ENCODE data around the gene JPT1. TPM values are rescaled to one million over a fixed set of nuclear protein-coding genes. Genes with fewer than 3 reads are reported as not detected.

JPT1 gene, protein sequence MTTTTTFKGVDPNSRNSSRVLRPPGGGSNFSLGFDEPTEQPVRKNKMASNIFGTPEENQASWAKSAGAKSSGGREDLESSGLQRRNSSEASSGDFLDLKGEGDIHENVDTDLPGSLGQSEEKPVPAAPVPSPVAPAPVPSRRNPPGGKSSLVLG
- total RNA-seq (2014; rRNA removed; shearing (Covaris generic)) = 263 and 292 TPM in 2 replicates

DNA sequence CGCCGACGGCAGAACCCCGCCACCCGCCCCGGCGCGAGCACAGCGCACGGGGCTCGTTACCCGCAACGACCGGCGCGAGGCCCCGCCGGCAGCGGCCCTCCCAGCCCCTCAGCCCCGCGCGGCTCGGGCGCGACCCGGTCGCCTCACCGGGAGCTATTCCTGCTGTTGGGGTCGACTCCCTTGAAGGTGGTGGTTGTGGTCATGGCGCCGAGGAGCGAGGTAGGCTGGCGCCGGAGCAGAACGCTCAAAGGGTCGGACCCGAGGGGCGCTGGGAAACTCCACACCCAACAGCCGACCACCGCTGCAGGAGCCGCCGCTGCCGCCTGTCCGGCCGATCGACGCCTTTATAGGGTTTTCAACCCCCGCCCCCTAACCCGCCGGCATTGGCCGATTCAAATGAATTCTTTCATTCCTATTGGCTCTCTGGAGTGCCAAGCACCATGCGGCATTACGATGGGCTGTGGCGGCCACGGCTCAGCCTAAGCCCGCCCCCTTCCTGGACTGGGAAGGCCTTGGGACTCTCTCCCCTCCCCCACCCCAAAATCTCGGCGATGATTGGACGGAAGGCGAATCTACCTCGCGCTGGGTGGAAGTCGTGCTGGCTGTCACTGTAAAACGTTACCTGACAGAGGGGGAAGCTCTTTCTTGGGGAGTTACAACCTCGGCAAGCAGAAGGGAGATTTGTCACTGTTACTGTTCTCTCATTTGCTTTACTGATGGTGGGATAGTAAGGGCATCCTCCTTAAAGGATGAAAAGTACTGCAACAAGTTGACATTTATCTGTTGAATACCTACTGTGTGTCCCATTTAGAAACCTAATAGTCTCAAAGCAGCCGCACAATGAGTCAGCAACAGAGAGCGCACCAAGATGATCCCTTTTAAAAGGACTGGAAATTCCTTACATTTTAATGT is at the start of gene JPT1:
JPT1 (minus strand) TSS at position 318 of the 912 bp plus-strand sequence; CDS start at position 203, 115 bp downstream.

DNA sequence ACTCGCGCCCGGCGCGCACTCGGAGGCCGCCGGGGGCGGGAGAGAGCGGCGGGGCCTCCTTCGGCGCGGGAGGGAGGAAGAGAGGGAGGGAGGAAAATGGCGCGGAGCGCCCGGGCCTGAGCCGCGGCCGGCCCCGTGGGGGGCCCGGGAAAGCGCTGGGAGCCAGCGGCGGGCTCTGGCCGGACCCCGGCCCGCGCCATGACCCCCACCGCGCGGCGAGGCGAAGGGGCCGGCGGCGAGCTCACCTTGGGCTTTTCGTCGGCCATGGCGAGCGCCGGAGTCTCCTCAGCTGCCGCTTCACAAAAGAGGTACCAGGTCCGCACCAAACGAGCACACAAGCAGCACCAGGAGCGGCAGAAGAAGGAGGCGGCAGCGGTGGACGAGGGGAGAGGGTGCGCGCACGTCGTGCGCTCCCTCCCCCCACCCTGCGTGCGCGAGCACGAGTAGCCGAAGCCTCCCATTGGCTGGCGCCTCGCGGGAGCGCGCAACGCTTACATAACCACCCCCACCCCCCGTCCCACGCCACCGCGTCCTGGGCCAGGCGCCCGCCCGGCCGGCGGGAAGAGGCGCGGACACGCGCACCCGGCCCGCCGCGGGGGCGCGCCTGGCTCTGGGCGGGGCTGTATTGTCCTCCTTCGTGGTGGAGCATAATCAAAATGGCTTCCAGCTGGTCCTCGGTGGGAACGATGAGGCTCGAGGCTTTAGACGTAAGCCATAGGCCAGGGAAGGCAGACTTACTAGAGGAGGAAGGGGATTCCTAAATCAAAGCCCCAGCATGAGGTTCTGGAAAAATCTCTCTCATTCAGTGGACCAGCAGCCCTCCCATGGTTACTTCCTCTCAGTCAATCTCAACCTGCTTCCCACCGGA is 28.5 kb upstream of the JPT1 start, which contains the start of gene SUMO2:
SUMO2 (minus strand) TSS at position 391 of the 868 bp plus-strand sequence; CDS start at position 266, 125 bp downstream.

DNA sequence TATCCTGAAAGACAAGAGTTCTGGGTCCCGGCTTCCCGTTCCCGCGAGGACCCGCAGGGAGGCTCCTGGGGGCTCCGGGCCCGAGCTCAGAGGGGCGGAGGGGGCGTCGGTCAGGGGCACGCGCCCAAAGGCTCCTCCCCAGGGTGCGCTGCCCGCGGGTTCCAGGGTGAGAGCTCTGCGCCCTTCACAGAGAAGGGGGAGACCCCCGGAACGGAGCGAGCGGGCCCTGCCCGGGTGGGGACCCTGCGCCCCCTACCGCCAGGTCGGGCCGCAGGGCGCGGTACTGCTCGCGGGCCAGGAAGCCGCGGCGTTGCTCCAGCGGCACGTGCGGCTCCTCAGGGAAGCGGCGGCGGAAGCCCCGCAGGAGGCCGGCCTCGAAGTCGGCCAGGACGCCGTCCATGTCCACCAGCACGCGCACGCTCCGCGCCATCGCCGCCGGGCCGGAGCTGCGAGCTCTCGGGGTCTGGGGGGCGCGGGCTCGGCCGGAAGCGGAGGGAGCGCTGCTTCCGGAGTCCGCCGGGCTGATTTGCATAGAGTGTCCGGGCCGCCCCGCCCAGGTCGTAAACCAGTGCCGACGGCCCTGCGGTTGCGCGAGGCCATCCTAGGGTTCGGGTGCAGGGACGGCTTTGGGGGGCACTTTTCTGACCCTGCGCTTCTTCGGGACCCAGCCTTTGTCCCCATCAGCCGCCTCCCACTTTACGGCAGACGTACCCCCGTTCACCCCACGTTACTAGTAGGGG is 22.9 kb downstream of the JPT1 start, which contains the start of gene NT5C:
NT5C (minus strand) TSS at position 465 of the 740 bp plus-strand sequence; CDS start at position 430, 35 bp downstream.

DNA sequence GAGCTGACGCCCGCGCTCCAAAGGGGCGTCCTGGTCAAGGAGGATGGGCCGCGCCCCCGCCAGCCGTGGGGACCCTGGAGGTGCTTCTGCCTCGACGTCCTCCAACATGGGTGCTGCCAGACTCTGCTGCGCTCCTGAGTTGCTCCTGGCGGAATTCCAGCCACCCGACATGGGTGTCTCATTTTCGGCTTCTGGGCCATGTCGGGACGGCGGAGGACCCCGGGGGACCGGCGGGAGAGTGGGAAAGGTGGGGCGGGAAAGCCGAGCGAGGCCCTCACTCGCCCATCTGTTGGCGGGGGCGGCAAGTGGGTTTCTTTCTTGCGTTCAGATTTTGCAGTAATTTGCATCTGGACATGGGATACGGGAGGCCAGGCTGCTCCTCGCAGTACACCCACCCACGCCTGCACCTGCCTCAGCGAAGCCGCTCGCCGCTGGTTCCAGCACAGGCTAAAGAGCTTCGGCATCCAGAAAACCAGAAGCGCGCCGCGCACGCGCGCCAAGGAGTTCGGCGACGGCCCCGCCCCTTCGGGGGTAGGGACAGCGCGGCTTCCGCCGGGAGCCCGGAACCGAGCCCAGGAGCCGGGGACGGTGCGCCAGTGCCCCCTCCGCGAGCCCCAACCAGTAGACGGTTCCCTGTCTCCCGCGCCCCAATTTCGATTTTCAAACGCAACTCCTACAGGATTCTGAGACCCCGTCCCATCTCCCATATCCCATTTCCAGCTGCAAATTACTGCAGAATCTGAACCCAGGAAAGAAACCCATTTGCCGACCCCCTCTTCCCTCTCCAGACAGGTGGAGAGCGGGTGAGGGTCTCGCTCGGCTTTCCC is 44.7 kb downstream of the JPT1 start, which contains the start of gene ARMC7:
ARMC7 (plus strand) TSS at position 563 of the 827 bp plus-strand sequence. CDS start 320 bp downstream, outside the sequence.

DNA sequence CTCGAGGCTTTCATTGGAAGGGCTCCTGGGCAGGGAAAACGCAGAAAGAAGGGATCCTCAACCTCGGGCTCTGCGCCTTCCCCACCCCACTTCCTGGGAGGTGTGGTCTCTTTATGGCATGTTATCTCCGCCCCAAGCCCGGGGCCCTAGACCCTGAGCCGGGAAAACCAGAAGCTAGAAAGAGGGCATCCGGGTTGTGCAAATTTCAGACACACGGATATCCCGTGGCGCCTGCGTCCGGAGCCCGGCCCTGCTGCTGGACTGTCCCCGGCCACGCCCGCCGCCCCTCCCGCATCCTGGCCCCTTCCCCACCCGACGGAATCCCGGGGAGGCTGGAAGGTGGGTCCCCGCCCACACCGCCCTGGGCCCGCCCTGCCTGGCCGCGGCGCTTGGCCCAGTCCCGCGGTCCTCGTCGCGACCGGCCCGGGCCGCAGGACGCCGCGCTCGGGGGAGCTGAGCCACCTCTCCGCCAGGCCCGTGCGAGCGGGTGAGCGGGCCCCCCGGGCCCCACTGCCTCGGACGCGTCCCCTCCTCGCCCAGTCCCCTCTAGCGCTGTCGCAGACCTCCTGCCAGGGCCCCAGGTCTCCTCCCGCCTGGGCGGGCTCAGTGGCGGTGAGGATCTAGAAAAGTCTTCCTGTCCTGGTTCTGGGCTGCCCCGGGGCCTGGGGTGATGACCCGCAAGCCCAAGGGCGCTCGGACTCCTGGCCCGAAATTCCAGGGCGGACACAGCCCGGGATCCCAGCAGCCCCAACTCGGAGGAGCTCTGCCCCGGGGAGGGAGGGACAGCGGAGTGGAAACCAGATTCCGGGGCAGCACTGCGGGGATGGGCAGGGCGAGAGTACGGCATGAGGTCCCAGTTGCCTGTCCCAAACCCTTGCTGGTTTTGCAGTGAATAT is 66.5 kb downstream of the JPT1 start, which contains the start of gene SLC16A5:
SLC16A5 (plus strand) TSS at position 397 of the 896 bp plus-strand sequence. CDS start 5,683 bp downstream, outside the sequence.

Small RNA genes within 50 kb of the gene (small RNA-seq; reads per million reads assigned to genes)
- gene RF00019 = not detected

Other genes starting within 250 kb of the JPT1 start
- not detected in 2 replicates for gene USH1G, start 231.3 kb downstream of the JPT1 start, total RNA-seq (2014; rRNA removed; shearing (Covaris generic))
- gene OTOP2, start 230.2 kb downstream of the JPT1 start, total RNA-seq (2014; rRNA removed; shearing (Covaris generic)) = not detected in 2 replicates
- not detected in 2 replicates for gene OTOP3, start 218.6 kb downstream of the JPT1 start, total RNA-seq (2014; rRNA removed; shearing (Covaris generic))
- 1.7 and 3.0 TPM in 2 replicates for gene HID1, start 181.8 kb downstream of the JPT1 start, total RNA-seq (2014; rRNA removed; shearing (Covaris generic))
- 5.5 and 5.7 TPM in 2 replicates for gene CDR2L, start 166.9 kb downstream of the JPT1 start, total RNA-seq (2014; rRNA removed; shearing (Covaris generic))
- 81.3 and 81.6 TPM in 2 replicates for gene MRPL58, start 141.8 kb downstream of the JPT1 start, total RNA-seq (2014; rRNA removed; shearing (Covaris generic))
- 237 and 300 TPM in 2 replicates for gene ATP5PD, start 107.5 kb downstream of the JPT1 start, total RNA-seq (2014; rRNA removed; shearing (Covaris generic))
- gene KCTD2, start 107.3 kb downstream of the JPT1 start, total RNA-seq (2014; rRNA removed; shearing (Covaris generic)) = 10.0 and 11.9 TPM in 2 replicates
- gene SLC16A5, start 66.6 kb downstream of the JPT1 start, total RNA-seq (2014; rRNA removed; shearing (Covaris generic)) = 32.2 and 37.9 TPM in 2 replicates
- gene ARMC7, start 44.5 kb downstream of the JPT1 start, total RNA-seq (2014; rRNA removed; shearing (Covaris generic)) = 3.7 and 5.7 TPM in 2 replicates
- 261 and 296 TPM in 2 replicates for gene NT5C, start 22.8 kb downstream of the JPT1 start, total RNA-seq (2014; rRNA removed; shearing (Covaris generic))
- gene SUMO2, start 28.4 kb upstream of the JPT1 start, total RNA-seq (2014; rRNA removed; shearing (Covaris generic)) = 175 and 188 TPM in 2 replicates
- gene NUP85, start 51.2 kb upstream of the JPT1 start, total RNA-seq (2014; rRNA removed; shearing (Covaris generic)) = 36.7 and 42.1 TPM in 2 replicates
- gene GGA3, start 107.1 kb upstream of the JPT1 start, total RNA-seq (2014; rRNA removed; shearing (Covaris generic)) = 17.2 and 28.1 TPM in 2 replicates
- gene MRPS7, start 107.4 kb upstream of the JPT1 start, total RNA-seq (2014; rRNA removed; shearing (Covaris generic)) = 62.5 and 77.0 TPM in 2 replicates
- 29.4 and 32.3 TPM in 2 replicates for gene MIF4GD, start 116.7 kb upstream of the JPT1 start, total RNA-seq (2014; rRNA removed; shearing (Covaris generic))
- 30.6 and 36.8 TPM in 2 replicates for gene SLC25A19, start 134.9 kb upstream of the JPT1 start, total RNA-seq (2014; rRNA removed; shearing (Covaris generic))